ENCODE results near the gene PLEKHA8.

PLEKHA8 gene

DNA sequence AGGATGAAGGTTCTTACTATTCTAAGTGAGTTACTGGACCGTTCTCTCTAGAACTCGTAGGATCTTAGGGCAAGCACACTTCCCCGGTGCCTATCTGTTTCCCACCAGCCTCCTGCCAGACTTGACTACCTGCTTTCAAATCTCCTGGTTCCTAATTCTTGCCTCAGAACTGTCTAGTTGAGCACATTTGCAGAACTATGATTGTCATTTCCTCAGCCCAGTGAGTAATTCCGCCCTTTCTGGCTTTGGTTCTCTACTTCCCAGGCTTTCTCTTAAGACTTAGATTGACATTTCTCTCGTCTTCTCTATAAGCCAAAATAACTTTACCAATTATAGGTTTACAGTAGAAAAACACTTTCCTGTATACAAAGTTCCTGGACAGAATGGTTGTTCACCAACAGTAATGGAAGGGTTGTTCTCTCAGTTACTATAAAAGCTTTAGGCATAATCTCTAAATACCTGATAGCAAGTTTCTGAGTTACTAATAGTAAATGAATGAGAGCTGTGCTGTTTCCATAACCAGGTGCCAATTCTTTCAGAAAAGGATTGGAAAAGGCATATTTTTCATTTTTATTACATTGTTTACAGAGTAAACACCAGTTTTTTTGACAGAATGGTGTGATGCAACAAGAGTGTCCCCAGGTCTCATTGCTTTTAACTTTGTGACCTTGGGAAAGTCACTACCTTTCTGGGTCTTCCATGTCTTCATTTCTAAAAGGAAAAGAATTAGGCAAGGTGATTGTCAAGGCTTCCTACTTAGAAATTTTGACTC, 41.1 kb downstream of the PLEKHA8 start:
- no peak for DNase-seq
- Mint-ChIP-seq H3K27me3 (ENCODE audit: low read depth, poor library complexity) (no peaks in the 10 kb centered on the region), H3K9me3 (no peaks in the 10 kb centered on the region), H3K4me3 (no peak overlapping the region), H3K27ac (no peak overlapping the region), H3K36me3 (ENCODE audit: low read depth) (peaks cover 60% of the 10 kb centered on the region), H3K4me1 (no peaks in the 10 kb centered on the region)
- no peak for TF ChIP-seq CTCF (IDR thresholded peaks at IDR 0.05)

- no peaks in the 10 kb centered on the region for H3K27me3 Mint-ChIP-seq (ENCODE audit: low read depth, poor library complexity)
- H3K36me3 Mint-ChIP-seq (ENCODE audit: low read depth) = peaks cover 55% of the 10 kb centered on the region
- H3K27ac Mint-ChIP-seq = peak overlapping the region; percentile 18
- H3K4me3 Mint-ChIP-seq = no peak overlapping the region
- no peak for DNase-seq
- TF ChIP-seq CTCF (IDR thresholded peaks at IDR 0.05) = no peak
- H3K9me3 Mint-ChIP-seq = no peaks in the 10 kb centered on the region
- no peaks in the 10 kb centered on the region for H3K4me1 Mint-ChIP-seq
These were observed 41.8 kb downstream of the PLEKHA8 start for GRCh38 chr7:30070052-30070451.

GRCh38 chr7:30072735-30073134, 44.5 kb downstream of the PLEKHA8 start:
- H3K27ac Mint-ChIP-seq = no peak overlapping the region
- H3K4me3 Mint-ChIP-seq = no peak overlapping the region
- H3K4me1 Mint-ChIP-seq = no peaks in the 10 kb centered on the region

DNA sequence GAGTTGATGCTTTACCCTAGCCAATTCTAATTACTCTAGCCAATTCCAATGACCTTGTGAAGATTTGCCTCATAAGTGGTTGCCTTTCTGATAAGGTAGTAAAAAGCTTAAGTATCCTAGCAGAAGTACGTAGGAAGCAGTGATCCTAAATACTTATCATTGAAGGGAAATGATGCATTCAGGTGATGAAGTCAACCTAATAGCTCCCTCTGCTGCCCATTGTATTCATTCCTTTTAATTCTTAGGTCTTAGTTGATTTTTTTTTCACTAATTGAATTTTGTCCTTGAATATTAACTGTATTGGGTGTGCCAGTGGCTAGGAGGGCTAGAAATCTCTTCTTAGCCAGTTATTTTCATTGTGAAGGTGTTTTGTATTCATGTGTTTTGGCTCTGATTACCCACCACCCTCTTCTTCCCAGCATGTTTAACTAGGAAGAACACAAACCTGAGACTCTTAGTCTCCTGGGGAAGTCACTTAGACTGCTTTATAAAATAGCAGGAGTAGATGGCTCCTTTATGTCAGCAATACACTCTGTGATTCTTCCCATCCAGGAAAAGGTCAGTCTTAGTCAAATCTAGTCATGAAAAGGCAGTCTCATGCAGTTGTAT, 46.3 kb downstream of the PLEKHA8 start:
- no peak for DNase-seq

More at GRCh38 chr7:30072735-30073134, 44.5 kb downstream of the PLEKHA8 start:
- no peaks in the 10 kb centered on the region for H3K9me3 Mint-ChIP-seq
- H3K27me3 Mint-ChIP-seq (ENCODE audit: low read depth, poor library complexity) = no peaks in the 10 kb centered on the region
- TF ChIP-seq CTCF (IDR thresholded peaks at IDR 0.05) = no peak
- no peak for DNase-seq
- peaks cover 44% of the 10 kb centered on the region for H3K36me3 Mint-ChIP-seq (ENCODE audit: low read depth)

DNA sequence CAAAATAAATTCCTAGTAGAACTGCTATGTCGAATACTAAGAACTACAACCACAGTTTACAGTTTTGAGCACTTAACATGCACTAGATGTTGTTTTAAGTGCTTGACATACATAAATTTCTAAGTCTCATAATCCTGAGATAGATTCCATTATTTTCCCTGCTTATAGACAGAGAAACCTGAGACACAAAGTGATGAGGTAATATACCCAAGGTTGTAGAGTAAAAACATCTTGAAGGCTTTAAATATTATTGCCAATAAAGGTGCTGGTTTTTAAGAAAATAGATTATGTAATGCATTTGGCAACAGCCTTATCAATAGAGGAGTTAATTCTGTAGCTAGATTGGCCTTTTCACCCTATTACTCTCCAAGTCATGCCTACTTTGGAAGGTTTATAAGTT, 48.2 kb downstream of the PLEKHA8 start:
- no peak overlapping the region for H3K4me3 Mint-ChIP-seq
- H3K27ac Mint-ChIP-seq = no peak overlapping the region
- no peak for DNase-seq
- H3K36me3 Mint-ChIP-seq (ENCODE audit: low read depth) = peaks cover 51% of the 10 kb centered on the region
- peaks cover 4% of the 10 kb centered on the region for H3K4me1 Mint-ChIP-seq
- no peaks in the 10 kb centered on the region for H3K27me3 Mint-ChIP-seq (ENCODE audit: low read depth, poor library complexity)
- no peaks in the 10 kb centered on the region for H3K9me3 Mint-ChIP-seq
- TF ChIP-seq CTCF (IDR thresholded peaks at IDR 0.05) = no peak

More for the DNA sequence above, 46.3 kb downstream of the PLEKHA8 start:
- Mint-ChIP-seq H3K4me3 (no peak overlapping the region), H3K27me3 (ENCODE audit: low read depth, poor library complexity) (no peaks in the 10 kb centered on the region), H3K36me3 (ENCODE audit: low read depth) (peaks cover 50% of the 10 kb centered on the region), H3K4me1 (peaks cover 4% of the 10 kb centered on the region), H3K27ac (no peak overlapping the region), H3K9me3 (no peaks in the 10 kb centered on the region)
- peak; percentile 22 for TF ChIP-seq CTCF (IDR thresholded peaks at IDR 0.05)

Data from nephron progenitor cell (in vitro differentiated cells).